GM23338 (cell line): Measurements from ENCODE around the gene ZNF441.

Experiments
- EZH2 ChIP-seq: fragments of 200-600 bp; sonication (generic); IDR thresholded peaks from one replicate; pipeline ENCODE4 v1.8.0; 2017; ENCODE audit warnings: antibody characterized with exemption, mild to moderate bottlenecking, low read depth; ENCODE audit not compliant: unreplicated experiment
- EZH2phosphoT487 ChIP-seq: fragments of 200-600 bp; sonication (generic); IDR thresholded peaks from one replicate; pipeline ENCODE4 v1.8.1; 2018; ENCODE audit warnings: antibody characterized with exemption; ENCODE audit not compliant: unreplicated experiment
- POLR2AphosphoS5 ChIP-seq: IDR thresholded peaks from 2 replicates; pipeline ENCODE4 v1.6.1; 2016; ENCODE audit warnings: antibody characterized with exemption, low read depth
- TF ChIP-seq, protein P1 (sequence below), 2 experiments: fragments of 200-600 bp in 1 of 2; sonication (generic) in 1 of 2; conservative IDR thresholded peaks; 2 replicates each; pipeline versions ENCODE4 v1.5.1 to v1.6.1; 2016 to 2017; ENCODE audit warnings: antibody characterized with exemption in 2 of 2, low read depth in 2 of 2, mild to moderate bottlenecking in 2 of 2, moderate library complexity in 1 of 2
- TF ChIP-seq, protein P2 (sequence below): IDR thresholded peaks from 2 replicates; pipeline ENCODE4 v1.6.1; 2016; ENCODE audit warnings: antibody characterized with exemption

DNA sequence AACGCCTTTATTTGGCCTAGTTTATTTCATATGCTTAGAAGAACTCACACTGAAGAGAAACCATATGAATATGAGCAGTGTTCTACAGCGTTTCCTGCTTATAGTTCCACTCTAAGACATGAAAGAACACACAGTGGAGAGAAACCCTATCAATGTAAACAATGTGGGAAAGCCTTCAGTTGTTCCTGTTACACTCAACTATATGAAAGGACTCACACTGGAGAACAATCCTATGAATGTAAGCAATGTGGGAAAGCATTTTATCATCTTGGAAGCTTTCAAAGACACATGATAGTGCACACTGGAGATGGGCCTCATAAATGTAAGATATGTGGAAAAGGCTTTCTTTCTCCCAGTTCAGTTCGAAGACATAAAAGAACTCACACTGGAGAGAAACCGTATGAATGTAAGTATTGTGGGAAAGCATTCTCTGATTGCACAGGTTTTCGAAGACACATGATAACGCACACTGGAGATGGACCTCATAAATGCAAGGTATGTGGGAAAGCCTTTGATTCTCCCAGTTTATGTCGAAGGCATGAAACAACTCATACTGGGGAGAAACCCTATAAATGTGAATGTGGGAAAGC, 13.7 kb downstream of the ZNF441 start:
- no peak for TF ChIP-seq EZH2
- TF ChIP-seq, protein P1, sequence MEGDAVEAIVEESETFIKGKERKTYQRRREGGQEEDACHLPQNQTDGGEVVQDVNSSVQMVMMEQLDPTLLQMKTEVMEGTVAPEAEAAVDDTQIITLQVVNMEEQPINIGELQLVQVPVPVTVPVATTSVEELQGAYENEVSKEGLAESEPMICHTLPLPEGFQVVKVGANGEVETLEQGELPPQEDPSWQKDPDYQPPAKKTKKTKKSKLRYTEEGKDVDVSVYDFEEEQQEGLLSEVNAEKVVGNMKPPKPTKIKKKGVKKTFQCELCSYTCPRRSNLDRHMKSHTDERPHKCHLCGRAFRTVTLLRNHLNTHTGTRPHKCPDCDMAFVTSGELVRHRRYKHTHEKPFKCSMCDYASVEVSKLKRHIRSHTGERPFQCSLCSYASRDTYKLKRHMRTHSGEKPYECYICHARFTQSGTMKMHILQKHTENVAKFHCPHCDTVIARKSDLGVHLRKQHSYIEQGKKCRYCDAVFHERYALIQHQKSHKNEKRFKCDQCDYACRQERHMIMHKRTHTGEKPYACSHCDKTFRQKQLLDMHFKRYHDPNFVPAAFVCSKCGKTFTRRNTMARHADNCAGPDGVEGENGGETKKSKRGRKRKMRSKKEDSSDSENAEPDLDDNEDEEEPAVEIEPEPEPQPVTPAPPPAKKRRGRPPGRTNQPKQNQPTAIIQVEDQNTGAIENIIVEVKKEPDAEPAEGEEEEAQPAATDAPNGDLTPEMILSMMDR (conservative IDR thresholded peaks at IDR 0.05; ENCODE audit: low read depth in 2 of 2): no peak
- TF ChIP-seq POLR2AphosphoS5: no peak
- no peak for TF ChIP-seq EZH2phosphoT487
- TF ChIP-seq, protein P2, sequence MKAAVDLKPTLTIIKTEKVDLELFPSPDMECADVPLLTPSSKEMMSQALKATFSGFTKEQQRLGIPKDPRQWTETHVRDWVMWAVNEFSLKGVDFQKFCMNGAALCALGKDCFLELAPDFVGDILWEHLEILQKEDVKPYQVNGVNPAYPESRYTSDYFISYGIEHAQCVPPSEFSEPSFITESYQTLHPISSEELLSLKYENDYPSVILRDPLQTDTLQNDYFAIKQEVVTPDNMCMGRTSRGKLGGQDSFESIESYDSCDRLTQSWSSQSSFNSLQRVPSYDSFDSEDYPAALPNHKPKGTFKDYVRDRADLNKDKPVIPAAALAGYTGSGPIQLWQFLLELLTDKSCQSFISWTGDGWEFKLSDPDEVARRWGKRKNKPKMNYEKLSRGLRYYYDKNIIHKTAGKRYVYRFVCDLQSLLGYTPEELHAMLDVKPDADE: no peak
